HG03457 (cell line): Measurements from ENCODE around the gene WWP2.
"Not testable (repeated sequence)": the region's sequence is repeated elsewhere in the genome, so short reads cannot be mapped to it uniquely, and the experiment has no call there.

Source experiments
- ATAC-seq: cut with Tn5 transposase; IDR thresholded peaks from one replicate; pipeline ENCODE4 v1.9.1; 2021; ENCODE audit warnings: moderate number of reproducible peaks; ENCODE audit not compliant: unreplicated experiment

WWP2 gene

DNA sequence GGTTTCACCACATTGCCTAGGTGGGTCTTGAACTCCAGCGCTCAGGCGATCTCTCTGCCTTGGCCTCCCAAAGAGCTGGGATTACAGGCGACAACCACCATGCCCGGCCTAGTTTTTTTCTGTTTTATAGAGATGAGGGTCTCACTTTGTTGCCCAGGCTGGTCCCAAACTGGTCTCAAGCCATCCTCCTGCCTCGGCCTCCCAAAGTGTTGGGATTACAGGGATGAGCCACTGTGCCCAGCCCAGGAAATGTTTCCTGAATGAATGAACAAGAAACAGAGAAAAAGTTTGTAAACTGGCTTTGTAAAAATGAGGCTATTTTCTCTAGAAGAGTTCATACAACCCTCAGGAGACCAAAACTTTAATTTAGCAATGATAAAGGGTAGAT, 68.0 kb downstream of the WWP2 start:
- no peak for ATAC-seq

DNA sequence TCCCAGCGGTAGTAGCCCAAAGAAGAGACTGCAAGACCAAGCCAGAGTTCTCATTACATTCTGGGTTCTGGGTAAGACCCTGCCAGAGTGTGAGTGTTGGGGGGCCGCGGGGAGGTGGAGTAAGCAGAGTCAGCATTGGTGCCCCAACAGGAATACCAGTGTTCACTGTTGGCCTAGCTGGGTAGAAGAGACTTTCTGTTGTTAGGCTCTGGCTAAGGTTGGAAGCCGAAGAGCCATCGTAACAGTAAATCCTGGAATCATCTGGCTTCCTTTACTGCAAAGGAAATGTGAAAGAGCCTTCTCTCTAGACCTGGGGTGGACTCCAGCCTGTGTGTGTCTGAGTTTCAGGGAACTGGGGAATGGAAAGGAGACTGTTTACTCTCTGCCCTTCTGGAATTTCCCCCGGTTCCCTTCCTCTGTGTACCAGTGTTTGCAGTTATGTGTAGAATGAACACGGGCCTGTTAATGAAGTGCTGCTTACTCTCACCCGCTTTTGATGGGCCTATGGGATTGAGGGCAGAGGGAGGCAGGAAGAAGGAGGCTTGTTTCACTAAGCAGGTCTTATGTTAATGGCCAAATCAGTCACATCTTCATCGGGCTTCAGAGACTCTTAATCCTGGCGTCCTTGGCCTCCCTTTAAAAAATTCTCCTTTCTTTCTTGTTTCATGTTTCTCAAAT, 68.5 kb downstream of the WWP2 start:
- no peak for ATAC-seq

DNA sequence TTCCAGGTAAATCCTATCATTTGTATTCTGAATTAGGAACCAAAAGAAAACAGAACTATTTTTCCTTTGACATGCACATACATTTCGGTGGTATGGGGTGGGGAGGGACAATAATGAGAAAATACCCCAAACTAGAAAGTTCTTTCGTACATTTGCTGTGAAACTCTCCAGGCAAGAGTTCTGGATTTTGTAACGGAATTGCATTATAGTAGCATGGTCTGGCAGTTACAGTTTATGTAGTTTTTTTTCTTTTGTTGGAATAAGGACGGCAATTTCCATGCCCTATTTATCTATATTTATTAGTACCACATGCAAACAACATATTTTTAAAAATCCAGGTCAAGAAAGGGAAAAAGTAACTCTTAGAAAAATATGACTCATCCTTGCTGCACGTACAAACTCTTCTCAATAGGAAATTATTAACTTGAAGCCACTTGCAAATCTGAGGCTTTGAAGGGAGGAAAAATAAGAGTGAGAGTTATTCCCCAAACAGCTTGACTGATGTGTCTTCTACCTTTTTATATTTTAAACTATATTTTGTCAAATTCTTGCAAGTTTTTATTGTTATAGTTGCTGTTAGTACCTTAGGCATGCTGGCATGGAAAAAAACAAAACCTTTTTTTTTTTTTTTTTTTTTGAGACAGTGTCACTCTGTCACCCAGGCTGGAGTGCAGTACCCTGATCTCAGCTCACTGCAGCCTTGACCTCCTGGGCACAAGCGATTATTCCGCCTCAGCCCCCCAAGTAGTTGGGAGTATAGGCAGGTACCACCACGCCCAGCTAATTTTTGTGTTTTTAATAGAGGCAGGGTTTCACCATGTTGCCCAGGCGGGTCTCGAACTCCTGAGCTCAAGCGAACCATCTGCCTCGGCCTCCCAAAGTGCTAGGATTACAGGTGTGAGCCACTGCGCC, 69.3 kb downstream of the WWP2 start:
- ATAC-seq, result no peak

DNA sequence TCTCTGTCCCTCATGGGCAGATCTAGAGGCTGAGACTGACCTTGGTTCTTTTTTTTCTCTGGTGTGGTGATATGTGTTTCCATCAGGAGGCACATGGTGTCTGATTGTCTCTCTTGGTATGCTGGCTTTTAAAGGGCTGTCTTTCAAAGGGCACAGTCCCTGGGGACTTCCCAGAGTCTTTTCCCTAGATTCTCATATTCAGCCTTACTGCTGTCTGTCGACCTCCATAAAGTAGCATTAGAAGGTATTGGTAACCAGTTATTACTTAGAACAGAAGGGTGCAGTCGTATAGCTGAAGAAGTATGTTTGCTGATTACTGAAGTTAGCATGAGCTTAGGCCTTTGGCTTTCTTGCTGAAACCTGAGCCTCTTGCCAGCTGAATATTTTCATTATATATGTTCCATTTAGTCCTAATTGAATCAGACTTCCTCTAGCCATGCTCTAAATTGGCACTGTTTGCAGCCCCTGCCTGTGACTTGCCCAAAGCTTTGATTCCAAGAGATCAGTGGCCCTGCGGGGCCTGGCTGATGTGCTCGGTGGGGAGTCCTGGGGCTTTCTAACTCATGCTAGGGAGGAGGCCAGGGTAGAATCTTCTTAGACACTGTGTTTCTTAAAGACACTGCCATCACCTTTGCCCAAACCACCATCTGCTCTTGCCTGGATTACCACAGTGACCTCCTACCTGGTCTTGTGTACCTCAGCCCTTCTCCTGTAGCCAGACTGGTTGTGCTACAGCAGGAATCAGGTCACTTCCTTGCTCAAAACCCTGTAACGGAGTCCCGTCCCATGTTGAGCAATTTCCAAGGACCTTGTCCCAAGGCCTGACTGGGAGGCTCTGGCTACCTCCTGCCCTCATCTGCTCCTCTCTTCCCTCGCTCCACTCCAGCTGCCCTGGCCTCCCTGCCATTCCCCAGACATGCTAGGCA, 71.5 kb downstream of the WWP2 start:
- ATAC-seq, result no peak

DNA sequence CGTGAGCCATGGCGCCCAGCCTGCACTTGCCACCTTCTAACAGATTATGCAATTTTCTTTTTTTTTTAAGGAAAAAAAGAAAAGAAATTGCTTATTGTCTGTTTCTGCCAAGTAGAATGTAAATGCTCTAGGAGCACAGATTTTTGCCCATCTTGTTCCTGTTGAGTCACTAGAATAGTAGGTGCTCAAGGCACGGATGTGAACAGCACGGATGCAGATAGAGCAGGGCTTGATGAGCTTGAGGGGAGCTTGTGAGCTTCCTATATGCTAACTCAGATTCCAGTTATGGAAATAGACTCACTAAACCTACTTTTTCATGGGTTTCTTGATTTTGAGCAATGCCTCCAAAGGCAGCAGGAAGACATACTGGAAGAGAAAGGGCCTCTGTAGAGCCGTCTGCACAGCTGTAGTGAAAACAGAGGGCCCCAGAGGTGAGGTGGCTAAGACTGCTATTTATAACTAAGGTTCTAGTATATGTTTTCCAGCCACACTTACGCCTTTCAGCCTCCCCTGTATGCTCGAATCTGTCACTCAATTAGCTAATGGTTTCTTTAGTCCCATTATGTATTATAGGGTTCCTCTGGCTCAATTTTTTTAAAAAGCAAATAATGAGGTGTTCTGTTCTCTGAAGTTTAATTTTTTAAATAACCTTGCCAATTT, 72.8 kb downstream of the WWP2 start:
- no peak for ATAC-seq

DNA sequence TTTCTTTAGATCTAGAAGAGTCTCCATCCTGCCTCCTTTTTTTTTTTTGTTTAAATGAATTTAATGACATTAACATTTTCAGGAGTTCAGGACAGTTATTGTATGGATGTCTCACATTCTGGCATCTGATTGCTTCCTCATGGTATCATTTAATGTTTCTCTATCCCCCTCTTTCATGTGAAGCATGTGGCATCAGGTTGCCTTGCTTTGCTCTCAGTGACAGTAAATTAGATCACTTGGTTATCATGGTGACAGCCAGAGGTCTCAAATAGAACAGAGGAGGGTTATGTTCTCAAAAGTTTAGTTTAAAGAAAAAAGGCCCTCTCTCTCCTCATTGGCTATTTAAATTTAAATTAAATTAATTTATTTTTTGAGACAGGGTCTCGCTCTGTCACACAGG, 74.1 kb downstream of the WWP2 start:
- ATAC-seq, result no peak

DNA sequence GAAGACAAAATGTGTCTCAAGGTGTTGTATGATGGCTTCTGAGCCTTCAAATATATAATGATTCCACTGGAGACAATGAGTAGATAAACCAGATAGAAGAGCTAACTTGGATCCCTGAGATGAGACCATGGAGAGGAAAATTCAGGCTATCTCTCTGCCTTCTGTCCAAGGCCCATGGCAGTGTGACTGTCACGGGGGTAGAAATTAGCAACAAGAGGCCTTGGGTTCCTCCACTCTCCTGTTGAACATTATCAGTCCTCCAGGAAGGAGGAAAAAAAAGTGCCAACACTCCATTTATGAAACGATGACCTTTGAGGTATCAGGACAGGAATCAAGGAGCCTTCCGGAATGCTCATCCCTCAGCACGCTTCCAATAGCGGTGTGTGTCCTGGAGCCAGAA, 75.2 kb downstream of the WWP2 start:
- ATAC-seq, result no peak

DNA sequence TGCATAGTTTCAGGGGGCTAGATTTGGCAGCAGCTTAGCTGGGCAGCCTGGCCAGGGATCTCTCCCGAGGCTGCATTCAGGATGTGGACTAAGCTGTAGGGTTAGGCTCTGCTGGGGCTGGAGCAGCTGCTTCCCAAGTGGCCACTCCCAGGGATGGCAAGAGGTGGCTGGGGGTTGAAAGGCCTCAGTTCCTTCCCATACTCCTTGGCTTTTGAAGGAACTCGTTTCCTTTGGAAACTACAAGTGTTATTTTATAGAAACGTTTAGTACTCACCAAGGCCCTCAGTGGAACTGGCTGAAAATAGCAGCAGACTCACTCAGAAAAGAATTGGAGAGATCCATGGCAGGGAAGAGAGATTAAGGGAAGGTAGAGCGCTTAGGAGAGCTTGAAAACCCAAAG, 76.4 kb downstream of the WWP2 start:
- no peak for ATAC-seq

DNA sequence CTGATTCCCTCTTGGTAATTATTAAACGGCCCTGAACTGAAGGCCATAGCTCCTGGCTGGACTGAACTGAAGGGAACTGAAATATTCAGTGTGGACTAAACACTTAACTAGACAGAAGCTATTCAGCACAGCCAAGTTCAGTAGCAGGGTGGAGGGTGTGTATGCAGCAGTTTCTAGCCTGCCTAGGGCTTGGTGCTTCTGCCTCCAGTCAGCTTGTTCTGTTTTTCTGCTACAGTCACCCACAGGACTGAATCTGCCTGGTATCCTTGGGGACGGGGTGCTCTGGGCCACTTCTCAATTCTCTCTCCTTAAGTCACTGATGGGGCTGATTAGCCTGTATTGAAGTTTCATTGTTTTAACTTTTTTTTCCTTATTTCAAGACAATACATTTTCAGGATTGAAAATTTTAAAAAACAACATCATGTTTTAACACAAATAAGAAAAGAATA, 77.1 kb downstream of the WWP2 start:
- no peak for ATAC-seq

DNA sequence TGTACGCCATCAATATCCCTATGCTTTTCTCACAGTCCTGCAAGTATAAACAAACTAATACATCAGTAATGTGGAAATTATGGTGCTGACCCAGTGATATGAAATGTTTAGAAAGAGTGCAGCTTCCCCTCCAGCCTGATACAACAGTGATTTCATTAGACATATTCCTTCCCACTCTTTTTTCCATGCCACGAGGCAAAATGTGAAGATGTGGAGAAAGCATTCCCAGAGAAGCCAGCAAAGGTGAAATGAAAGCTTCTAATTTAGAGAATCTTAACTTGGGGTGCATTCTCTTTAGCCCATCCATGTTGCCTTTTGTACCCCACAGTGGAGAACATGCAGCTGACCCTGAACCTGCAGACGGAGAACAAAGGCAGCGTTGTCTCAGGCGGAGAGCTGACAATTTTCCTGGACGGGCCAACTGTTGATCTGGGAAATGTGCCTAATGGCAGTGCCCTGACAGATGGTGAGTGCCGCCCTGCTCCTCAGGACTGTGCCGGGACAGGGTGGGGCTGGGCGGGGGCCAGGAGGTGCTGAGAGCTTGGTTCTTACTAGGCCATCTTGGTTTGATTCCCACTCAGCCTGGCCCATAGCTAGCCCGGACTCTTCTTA, 77.8 kb downstream of the WWP2 start:
- no peak for ATAC-seq

DNA sequence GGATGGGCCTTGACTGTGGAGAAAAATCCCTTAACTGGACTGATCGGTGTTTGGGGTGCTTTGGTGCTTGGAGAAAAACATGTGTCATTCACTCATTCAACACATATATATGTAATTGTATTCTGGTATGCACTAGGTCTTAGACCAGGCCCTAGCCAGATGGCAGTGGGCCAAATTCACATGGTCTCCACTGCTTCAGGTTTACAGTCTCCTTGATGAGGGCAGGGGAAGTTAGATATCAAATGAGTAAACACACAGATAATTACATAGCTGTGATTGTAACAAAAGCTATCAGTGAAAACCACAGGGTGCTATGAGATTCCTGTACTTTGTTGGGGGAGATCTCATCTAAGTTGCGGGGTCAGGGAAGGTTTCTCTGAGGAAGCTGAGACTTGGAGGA, 78.8 kb downstream of the WWP2 start:
- ATAC-seq, result no peak

DNA sequence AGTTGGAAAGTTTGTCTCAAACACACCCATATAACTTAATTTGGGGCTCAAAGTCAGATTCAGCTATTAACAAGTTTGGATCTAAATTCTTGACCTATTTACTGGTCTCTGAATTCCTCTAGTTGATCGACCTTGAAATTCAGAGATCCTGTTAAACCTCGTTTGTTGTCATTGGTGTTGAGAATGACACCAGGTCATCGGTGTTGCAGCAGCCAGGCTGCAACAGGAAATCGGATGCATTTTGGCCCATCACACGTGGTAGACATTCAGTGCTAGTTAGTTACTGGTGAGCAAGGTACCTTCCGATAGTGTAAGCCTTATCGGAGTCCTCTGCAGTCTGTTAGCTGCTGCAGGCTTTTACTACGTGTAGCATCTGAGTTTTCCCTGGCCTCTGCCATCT, 82.3 kb downstream of the WWP2 start:
- ATAC-seq, result no peak

DNA sequence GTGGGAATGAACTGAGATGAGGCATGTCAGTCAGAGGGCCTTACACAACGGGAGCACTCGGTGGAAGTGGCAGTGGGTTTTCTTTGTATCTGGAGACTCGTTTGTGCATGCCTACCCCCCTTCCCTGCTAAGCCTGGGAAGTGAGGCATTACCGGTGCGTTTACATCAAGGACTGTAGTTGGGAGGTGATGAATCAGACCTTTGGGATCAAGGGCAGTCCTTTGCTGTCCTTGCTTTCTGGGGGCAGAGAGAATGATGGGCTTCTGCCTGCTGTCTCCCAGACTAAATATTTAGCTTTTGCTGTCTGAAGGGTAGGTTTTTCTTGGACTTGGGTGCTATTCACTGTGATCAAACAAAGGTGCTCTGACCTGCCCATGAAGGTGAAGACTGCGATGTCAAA, 83.0 kb downstream of the WWP2 start:
- no peak for ATAC-seq

DNA sequence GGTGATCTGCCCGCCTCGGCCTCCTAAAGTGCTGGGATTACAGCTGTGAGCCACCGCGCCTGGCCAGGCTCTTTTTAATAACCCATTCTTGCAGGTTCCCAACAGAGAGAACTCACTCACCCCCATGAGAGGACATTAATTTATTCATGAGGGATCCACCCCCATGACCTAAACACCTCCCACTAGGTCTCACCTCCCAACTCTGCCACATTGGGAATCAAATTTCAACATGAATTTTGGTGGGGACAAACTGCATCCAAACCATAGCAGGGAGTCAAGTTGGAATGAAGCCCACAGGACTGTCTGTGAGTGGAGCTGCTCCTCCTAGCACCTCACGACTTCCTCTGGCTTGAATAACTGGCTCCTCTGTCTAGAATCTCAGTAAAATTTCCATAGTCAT, 85.5 kb downstream of the WWP2 start:
- no peak for ATAC-seq

DNA sequence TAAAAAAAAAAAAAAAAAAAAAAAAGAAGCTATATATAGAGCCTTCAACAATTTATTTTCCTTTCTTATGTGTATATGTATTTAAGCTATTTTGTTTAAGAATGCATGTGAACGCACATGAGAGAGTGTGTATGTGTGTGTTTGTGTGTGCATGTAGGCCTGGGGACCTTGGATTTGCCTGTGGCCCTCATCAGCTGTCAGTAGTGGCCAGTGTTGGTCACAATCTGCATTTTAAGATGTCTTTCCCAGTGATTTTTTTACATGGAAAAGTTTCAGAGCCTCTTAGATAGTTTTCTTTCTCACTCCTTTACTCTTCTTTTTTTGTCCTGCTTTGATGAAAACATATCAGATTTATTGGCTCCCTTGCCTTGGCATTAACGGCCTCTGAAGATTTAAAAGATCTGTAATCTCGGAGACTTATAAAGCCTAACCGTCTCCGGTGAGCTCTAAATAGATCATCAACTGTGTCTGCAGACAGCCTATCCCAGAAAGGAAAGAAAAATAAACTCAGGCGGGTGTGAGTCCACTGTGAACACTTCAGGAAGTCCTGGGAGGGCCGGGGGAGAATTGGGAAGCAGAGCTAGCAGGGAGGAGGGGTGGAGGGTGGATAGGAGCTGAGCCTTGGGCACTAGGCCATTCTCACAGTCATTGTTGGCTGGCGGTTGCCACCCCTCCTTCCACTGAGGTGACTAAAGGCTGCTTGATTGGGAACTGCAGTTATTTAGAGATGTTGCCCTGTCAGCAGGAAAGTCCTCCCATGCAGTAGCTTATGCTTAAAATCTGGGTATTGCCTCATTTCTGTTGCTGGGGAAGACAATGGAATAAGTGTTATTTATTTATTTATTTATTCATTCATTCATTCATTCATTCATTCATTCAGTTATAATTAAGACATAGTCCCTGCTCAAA, 86.8 kb downstream of the WWP2 start:
- no peak for ATAC-seq

DNA sequence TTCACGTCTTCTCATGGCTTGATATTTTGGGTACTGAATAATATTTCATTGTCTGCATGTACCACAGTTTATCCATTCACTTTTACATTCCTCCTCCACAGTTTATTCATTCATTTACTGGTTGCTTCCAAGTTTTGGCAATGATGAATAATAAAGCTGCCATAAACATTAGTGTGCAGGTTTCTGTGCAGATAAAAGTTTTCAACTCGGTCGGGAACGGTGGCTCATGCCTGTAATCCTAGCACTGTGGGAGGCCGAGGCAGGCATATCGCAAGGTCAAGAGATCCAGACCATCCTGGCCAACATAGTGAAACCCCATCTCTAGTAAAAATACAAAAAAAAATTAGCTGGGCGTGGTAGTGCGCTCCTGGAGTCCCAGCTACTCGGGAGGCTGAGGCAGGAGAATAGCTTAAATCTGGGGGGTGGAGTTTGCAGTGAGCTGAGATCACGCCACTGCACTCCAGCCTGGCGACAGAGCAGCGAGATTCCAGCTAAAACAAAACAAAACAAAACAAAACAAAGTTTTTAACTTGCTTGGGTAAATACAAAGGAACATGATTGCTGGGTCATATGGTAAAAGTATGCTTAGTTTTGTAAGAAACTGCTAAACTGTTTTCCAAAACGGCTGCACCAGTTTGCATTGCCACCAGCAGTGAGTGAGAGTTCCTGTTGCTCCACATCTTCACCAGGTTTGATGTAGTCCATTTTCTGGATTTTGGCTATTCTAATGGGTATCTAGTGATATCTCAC, 89.5 kb downstream of the WWP2 start:
- ATAC-seq, result no peak

DNA sequence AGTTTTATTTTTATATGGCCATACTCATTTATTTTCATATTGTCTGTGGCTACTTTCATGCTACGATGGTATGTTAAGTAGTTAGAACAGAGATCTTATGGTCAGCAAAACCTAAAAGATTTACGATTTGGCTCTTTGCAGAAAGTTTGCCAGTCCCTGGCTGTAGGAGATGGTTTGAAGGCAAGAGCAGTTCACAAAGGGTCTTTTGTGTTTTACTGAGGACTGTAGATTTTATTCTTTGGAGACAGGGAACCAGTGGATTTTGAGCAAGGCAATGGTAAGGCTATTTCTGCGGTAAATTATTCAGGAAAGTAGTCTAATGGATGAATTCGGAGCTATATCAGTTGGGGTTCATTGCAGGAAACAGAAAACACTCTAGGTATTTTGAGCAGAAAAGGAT, 90.7 kb downstream of the WWP2 start:
- ATAC-seq, result no peak

DNA sequence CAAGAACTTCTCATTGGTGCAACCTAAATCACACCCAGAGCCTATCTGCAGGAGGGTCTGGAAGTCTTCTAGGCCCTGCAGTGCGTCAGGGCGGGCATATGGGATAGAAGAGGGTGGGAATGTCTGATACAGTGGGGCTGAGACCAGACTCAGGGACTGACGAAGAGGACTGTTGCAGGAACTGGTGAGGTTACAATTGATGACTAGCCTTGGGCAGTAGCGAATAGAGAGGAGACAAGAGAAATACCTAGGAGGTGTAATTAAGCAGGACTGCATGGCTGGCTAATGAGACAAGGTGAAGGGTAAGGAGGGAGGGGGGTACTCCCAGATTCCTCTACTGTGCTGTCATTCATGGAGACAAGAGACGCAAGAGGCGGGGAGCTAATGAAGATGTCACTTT, 91.3 kb downstream of the WWP2 start:
- no peak for ATAC-seq

DNA sequence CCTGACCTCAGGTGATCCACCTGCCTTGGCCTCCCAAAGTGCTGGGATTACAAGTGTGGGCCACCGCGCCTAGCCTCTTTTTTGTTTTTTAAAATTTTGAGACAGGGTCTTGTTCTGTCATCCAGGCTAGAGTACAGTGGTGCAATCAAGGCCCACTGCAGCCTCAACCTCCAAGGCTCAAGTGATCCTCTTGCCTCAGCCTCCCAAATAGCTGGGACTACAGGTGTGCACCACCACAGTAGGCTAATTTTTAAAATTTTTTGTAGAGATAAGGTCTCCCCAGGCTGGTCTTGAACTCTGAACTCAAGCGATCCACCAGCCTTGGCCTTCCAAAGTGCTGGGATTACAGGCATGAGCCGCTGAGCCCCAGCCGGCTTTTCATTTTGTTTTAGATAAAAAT, 92.6 kb downstream of the WWP2 start:
- ATAC-seq, result not testable (repeated sequence)
